Central memory CD8-positive, alpha-beta T cell (primary cell): ENCODE data around the gene FBN2.

Source experiments
- ATAC-seq: fragments of 150-1000 bp; cut with Tn5 transposase; replicated peaks from 2 replicates; pipeline ENCODE4 v1.10.0; 2022; ENCODE audit warnings: mild to moderate bottlenecking, moderate FRiP score, moderate number of reproducible peaks; ENCODE audit not compliant: poor library complexity, severe bottlenecking; ENCODE audit errors: extremely low read depth
- DNase-seq, 2 donors: peaks; one replicate each; pipeline ENCODE4 v3.0.0; 2021; ENCODE audit warnings: low spot score in 2 of 2
- H3K27ac Mint-ChIP-seq: one replicate; pipeline ENCODE4 v1.8.0; 2022; ENCODE audit warnings: low read depth, mild to moderate bottlenecking, moderate library complexity, mixed read lengths
- H3K27me3 Mint-ChIP-seq: one replicate; pipeline ENCODE4 v1.8.0; 2022; ENCODE audit warnings: mixed read lengths
- H3K36me3 Mint-ChIP-seq: one replicate; pipeline ENCODE4 v1.8.0; 2022; ENCODE audit warnings: mild to moderate bottlenecking, moderate library complexity, mixed read lengths; ENCODE audit not compliant: insufficient read depth
- H3K4me1 Mint-ChIP-seq: one replicate; pipeline ENCODE4 v1.8.0; 2022; ENCODE audit warnings: mixed read lengths
- H3K4me3 Mint-ChIP-seq: one replicate; pipeline ENCODE4 v1.8.0; 2022; ENCODE audit warnings: mild to moderate bottlenecking, moderate library complexity, mixed read lengths
- H3K9me3 Mint-ChIP-seq: one replicate; pipeline ENCODE4 v1.8.0; 2022; ENCODE audit warnings: mixed read lengths

FBN2 gene

DNA sequence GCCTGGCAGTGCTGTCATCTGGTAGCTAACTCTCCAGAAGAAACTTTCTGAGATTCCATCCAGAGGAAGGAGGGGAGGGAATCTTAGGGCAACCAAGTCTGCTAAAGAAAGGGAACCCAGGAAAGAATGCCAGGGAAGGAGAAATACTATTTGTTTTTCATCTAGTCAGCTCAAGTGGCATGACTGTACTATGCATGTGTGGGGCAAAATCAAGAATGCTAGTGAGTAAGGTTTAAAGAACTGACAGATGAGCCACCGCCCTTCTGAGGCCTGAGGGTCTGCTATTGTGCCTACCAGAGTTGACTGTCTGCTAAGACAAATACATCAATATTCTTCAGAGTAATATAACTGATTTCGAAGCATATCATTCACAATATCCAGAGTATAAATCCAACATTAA lies 250.3 kb downstream of the FBN2 start:
- Mint-ChIP-seq H3K27me3 (no peaks in the 10 kb centered on the region), H3K4me3 (no peak overlapping the region), H3K27ac (no peak overlapping the region), H3K9me3 (peaks cover 3% of the 10 kb centered on the region), H3K36me3 (no peaks in the 10 kb centered on the region), H3K4me1 (no peaks in the 10 kb centered on the region)
- DNase-seq (no peak), ATAC-seq (no peak)

DNA sequence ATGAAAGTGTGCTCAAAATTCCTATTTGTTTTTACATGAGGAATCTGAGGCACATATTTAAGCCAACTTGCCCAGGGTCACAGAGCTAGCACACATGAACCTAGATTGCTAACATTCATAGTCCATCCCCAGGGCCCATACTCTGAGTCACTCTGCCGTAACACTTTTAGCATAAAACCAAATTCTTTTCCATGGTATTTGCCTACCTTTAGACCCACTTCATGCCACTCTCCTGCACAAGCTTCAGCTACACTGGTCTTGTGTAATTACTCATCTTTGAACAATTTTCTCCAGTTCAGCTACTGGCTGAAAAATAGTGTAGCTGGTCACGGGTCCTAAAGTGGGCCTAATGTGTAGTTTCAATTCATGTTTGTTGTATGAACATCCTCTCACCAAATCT lies 253.8 kb downstream of the FBN2 start:
- no peak overlapping the region for H3K27ac Mint-ChIP-seq
- no peaks in the 10 kb centered on the region for H3K27me3 Mint-ChIP-seq
- ATAC-seq (no peak), DNase-seq (no peak)
- H3K4me1 Mint-ChIP-seq = no peaks in the 10 kb centered on the region
- no peaks in the 10 kb centered on the region for H3K36me3 Mint-ChIP-seq
- H3K9me3 Mint-ChIP-seq = no peaks in the 10 kb centered on the region
- no peak overlapping the region for H3K4me3 Mint-ChIP-seq

DNA sequence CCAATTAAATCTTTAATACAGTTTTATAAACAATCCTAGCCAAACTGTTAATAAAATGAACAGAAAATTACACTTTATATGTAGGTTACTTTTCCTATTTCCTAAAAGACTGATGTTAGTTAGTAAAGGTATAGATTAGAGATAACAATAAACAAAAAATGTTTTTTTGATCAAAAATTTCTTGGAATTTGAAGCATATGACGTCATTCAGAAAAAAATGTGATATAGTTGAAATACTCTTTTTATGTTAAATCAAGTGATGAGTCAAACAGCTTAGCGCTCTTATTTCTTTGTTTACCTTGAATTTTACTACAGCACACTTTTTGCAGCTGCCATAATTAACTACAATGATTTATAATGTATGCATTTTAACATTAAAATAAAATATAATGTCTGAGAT lies 258.7 kb downstream of the FBN2 start:
- no peak for ATAC-seq
- Mint-ChIP-seq H3K36me3 (no peaks in the 10 kb centered on the region), H3K27ac (no peak overlapping the region), H3K27me3 (peaks cover 10% of the 10 kb centered on the region), H3K4me3 (no peak overlapping the region), H3K4me1 (no peaks in the 10 kb centered on the region), H3K9me3 (no peaks in the 10 kb centered on the region)
- no peak for DNase-seq

DNA sequence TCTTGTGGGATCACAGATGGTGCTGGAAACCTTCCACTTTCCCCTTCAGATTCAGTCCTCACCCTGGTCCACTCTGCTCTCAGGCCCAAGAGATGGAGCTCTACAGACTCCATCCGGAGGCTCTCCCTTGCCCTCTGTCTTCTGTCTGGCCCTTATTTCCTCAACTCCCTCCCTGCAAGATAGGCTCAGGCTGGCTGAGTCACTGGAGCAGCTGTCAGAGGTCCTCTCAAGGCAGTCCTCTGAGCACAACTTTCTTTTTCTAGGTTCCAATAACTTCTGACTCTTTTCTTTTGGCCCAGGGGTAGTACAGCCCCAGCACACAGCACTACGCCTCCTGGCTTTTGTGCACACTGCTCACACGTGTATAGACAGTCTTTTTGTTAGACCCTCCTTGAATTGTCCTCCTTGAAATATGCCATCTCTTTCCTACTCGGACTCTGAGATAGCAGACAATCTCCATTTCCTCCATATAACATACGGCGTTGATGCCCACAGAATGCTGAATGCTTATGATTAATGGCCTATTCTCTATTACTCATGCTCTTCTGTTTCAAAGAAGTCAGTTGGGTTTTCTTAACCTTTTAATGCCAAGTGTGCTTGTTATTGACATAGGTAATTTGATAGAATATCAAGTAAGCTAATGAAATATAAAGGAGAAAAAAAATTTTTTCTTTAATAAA lies 261.4 kb downstream of the FBN2 start:
- DNase-seq = no peak
- Mint-ChIP-seq H3K9me3 (no peaks in the 10 kb centered on the region), H3K27ac (no peak overlapping the region), H3K4me1 (no peaks in the 10 kb centered on the region), H3K4me3 (no peak overlapping the region), H3K36me3 (no peaks in the 10 kb centered on the region), H3K27me3 (peaks cover 10% of the 10 kb centered on the region)
- no peak for ATAC-seq

DNA sequence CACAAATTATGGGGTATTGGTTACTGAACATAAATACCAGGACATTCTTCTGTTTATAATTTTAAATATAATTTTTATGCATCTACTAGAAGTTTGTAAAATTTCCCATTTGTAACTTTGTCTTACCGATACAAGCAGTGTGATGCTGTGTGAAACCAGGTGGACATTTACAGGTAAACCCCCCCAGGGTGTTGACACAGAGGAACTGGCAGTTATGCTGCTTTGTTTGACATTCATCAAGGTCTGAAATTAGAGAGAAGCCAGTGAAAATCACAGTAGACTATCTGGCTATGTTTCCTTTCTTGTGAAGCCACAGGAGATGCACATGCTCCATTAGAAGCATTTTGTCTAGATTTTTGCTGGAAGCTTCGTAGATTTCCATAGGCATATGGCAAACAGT lies 263.6 kb downstream of the FBN2 start:
- Mint-ChIP-seq H3K9me3 (no peaks in the 10 kb centered on the region), H3K36me3 (no peaks in the 10 kb centered on the region), H3K4me3 (no peak overlapping the region), H3K4me1 (no peaks in the 10 kb centered on the region), H3K27me3 (peaks cover 10% of the 10 kb centered on the region), H3K27ac (no peak overlapping the region)
- no peak for ATAC-seq
- no peak for DNase-seq

DNA sequence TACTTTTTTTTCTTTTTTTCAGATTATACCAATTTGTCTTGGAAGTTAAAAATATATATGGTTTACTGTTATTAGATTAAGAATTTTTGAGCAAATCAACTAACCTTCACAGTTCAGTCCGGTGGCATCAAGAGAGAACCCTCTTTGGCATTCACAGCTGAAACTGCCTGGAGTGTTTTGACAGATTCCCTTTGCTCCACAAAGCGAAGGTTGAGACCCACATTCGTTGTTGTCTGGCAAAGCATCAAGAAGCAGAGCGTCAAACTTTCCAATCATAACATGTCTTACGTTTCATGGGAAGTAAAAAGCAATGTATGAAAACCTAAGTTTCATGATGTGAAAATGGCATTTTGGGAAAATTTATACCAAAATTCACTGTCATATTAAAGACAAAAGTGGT lies 264.3 kb downstream of the FBN2 start:
- H3K9me3 Mint-ChIP-seq = no peaks in the 10 kb centered on the region
- H3K4me3 Mint-ChIP-seq = no peak overlapping the region
- DNase-seq = no peak
- no peaks in the 10 kb centered on the region for H3K36me3 Mint-ChIP-seq
- H3K4me1 Mint-ChIP-seq = no peaks in the 10 kb centered on the region
- no peak overlapping the region for H3K27ac Mint-ChIP-seq
- no peak for ATAC-seq
- peaks cover 10% of the 10 kb centered on the region for H3K27me3 Mint-ChIP-seq

DNA sequence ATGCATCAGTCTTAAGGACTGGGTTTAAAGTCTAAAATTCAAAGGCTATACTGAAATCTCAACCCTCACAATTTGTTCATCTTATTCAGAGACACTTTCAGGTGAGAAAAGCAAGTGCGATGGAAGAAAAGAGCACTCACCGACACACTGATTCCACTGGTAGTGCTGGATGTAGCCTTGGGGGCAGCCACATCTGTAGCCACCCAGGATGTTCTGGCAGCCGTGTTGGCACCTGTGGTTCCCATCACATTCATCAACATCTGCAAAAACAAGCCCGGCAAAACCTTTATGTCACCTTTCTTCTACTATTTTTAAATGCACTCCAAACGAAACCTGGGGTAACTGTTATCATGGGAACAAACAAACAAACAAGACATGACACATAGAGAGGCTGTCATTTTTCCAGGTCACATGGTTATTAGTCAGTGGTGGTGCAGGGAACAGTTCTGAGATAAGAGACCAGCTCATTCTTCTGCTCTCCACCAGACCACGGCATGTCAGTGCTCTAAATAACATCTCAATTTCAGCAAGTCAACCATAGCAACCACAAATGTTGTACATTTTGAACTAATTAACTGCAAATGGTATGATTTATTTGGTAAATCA lies 266.1 kb downstream of the FBN2 start:
- ATAC-seq = no peak
- Mint-ChIP-seq H3K4me3 (no peak overlapping the region), H3K9me3 (peaks cover 2% of the 10 kb centered on the region), H3K36me3 (no peaks in the 10 kb centered on the region), H3K4me1 (no peaks in the 10 kb centered on the region), H3K27ac (no peak overlapping the region), H3K27me3 (peaks cover 25% of the 10 kb centered on the region)
- no peak for DNase-seq

DNA sequence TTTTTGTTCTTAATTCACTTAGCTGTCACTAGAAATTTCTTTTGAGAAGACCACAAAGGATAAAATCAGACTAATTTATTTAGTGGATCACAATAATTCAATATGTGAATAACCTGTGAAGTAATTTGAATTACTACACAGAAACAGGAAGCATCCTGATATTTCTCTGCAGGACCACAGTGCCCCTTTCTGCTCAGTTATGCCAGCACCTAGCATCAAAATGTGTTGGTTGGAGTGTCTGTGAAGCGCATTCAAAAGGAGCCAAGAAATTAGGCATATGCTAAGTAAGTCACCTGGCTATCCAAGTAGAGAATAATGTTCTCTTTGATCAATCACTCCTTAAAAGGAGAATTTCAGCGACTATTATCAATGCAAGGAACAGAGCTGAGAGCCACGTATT lies 267.0 kb downstream of the FBN2 start:
- H3K4me3 Mint-ChIP-seq = no peak overlapping the region
- peaks cover 21% of the 10 kb centered on the region for H3K27me3 Mint-ChIP-seq
- H3K36me3 Mint-ChIP-seq = peaks cover 1% of the 10 kb centered on the region
- DNase-seq (no peak), ATAC-seq (no peak)
- peaks cover 4% of the 10 kb centered on the region for H3K9me3 Mint-ChIP-seq
- H3K27ac Mint-ChIP-seq = no peak overlapping the region
- H3K4me1 Mint-ChIP-seq = no peaks in the 10 kb centered on the region

DNA sequence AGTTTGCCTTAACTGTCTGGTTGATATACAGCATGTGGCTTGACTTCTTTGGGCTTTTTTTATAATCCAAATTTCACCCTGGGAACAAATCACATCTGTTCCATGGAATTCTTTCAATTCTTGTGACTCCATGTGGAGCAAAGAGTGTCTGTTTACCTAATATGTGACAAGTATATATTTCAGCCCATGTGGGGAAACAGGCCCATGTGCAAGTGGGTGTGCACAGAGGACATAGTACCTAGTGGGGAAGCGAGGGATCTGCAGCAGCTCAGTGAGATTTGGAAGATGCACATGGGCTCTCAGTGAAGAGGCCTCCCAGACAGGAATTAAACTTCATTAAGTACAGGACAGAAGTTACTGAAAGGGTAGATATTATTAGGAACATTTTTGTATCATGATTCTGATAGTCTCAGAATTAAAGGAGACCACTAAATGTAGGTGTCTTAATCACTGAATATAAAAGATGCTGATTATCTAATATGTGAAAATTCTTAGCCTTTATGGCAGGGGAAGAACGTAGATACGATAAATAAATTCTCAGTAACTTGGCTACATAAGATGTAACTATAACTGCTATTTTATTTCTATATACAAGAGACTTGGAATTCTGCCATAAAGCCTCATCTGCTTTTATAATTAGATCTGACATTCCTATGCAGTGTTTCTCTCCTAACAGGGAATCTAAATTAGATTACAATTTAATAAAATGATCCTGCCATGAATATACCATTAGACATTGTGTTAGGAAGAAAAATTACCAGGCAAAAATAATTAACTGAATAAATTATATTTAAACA lies 273.3 kb downstream of the FBN2 start:
- H3K27me3 Mint-ChIP-seq = peaks cover 38% of the 10 kb centered on the region
- no peaks in the 10 kb centered on the region for H3K4me1 Mint-ChIP-seq
- no peak overlapping the region for H3K27ac Mint-ChIP-seq
- ATAC-seq = no peak
- H3K4me3 Mint-ChIP-seq = no peak overlapping the region
- H3K36me3 Mint-ChIP-seq = peaks cover 1% of the 10 kb centered on the region
- no peak for DNase-seq
- H3K9me3 Mint-ChIP-seq = peaks cover 4% of the 10 kb centered on the region

DNA sequence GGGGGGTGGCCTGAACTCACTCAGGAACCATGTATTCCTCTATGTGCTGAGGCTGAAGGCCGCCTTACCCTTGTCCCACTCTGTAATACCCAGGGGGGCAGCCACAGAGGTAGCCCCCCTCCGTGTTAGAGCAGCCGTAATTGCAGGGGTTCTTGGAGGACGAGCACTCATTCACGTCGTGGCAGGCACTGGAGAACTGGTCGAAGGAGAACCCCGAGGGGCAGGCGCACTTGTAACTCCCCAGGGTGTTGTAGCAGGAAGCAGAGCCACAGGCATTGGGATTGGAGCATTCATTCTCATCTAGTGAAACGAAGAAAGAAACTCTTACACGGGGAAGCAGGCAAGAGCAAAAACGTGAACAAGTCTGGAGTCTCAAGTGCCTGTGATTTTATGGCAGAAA lies 274.7 kb downstream of the FBN2 start:
- no peaks in the 10 kb centered on the region for H3K4me1 Mint-ChIP-seq
- H3K36me3 Mint-ChIP-seq = peaks cover 1% of the 10 kb centered on the region
- H3K9me3 Mint-ChIP-seq = peaks cover 4% of the 10 kb centered on the region
- H3K27ac Mint-ChIP-seq = no peak overlapping the region
- H3K27me3 Mint-ChIP-seq = peaks cover 42% of the 10 kb centered on the region
- no peak overlapping the region for H3K4me3 Mint-ChIP-seq
- DNase-seq (no peak), ATAC-seq (no peak)

DNA sequence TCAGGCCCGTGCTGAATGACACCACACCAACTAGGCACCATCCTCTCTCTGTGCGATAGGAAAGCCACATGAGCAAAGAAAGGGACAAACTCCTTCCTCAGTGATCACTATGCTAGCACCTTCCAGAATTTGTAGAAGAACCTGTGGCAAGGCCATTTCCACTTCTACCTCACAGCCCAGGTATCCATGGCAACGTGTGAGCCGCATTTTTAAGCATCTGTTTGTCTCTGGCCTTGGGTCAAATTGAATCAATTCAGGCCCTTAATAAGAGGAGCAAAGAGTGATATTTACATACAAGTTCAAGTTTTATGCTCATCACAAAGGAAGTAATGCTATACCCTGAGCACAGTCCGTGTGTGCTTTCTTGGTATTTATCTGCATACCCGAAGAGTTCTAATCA lies 275.1 kb downstream of the FBN2 start:
- Mint-ChIP-seq H3K4me1 (no peaks in the 10 kb centered on the region), H3K27me3 (peaks cover 38% of the 10 kb centered on the region), H3K36me3 (peaks cover 1% of the 10 kb centered on the region), H3K27ac (no peak overlapping the region), H3K4me3 (no peak overlapping the region), H3K9me3 (peaks cover 4% of the 10 kb centered on the region)
- no peak for DNase-seq
- ATAC-seq = no peak

DNA sequence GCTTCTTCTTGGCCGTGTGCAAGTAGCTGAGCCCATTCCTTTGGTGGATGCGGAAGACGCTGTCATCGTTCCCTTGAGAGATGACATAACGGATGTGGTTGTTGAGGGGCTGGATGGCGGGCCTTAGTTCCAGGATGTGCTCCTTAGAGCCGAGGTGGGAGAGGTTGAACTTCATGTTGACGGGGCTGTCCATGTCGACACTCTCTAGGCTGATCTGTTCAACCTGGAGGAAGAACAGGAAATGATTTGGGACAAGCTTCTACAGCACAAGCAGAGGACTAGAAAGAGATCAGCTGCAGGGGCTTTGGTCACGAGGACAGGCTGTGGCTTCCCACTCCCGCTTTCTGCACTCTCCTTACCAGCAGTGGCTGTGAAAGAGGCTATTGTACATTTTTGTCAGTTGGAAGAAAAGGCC lies 278.4 kb downstream of the FBN2 start:
- Mint-ChIP-seq H3K9me3 (no peaks in the 10 kb centered on the region), H3K4me3 (no peak overlapping the region), H3K27ac (no peak overlapping the region), H3K27me3 (peaks cover 23% of the 10 kb centered on the region), H3K36me3 (peaks cover 3% of the 10 kb centered on the region), H3K4me1 (no peaks in the 10 kb centered on the region)
- DNase-seq (no peak), ATAC-seq (no peak)

DNA sequence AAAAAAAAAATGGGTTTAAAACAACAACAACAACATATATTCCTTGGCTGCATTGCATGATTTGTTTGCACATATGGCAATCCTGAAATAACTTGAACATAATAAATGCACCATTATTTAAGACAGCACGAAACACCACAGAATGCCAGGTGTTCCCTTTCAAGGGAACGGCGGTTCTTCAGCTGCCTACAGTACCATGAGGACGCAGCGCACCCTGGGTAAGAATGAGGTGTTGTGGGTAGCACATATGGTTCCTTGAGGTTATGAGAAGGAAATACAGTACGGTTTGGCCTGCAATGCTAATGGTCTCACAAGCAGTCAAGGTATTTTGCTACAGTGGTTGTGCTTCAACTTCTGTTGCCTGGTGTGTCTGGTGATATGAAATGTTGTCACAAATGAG lies 279.7 kb downstream of the FBN2 start:
- H3K4me3 Mint-ChIP-seq = no peak overlapping the region
- no peak for DNase-seq
- ATAC-seq = no peak
- H3K4me1 Mint-ChIP-seq = no peaks in the 10 kb centered on the region
- H3K27me3 Mint-ChIP-seq = peaks cover 13% of the 10 kb centered on the region
- H3K27ac Mint-ChIP-seq = no peak overlapping the region
- H3K9me3 Mint-ChIP-seq = no peaks in the 10 kb centered on the region
- peaks cover 3% of the 10 kb centered on the region for H3K36me3 Mint-ChIP-seq
